SK-N-SH (cell line): Measurements from ENCODE around the gene GBX1. TPM values are rescaled to one million over a fixed set of nuclear protein-coding genes. Genes with fewer than 3 reads are reported as not detected.
A peak's percentile ranks its signal among the peaks of the same experiment; 100 is the strongest.

Experiments
- CTCF ChIA-PET: fragments of 300-600, 350-600 bp; formaldehyde crosslinking; extraction: SDS; loops from one replicate; lab custom pipeline; 2021; lab: Yijun Ruan, JAX
- POLR2A ChIA-PET: fragments of 350-600 bp; sonication (Branson Sonifier 250); formaldehyde crosslinking; extraction: SDS; loops from one replicate; lab custom pipeline; 2020; ENCODE audit warnings: antibody characterized with exemption, inconsistent platforms; lab: Yijun Ruan, JAX
- DNase-seq: peaks from one replicate; pipeline ENCODE4 v3.0.0; 2012
- H2AFZ ChIP-seq: fragments of 200-600 bp; sonication (generic); 2 replicates; pipeline ENCODE4 v1.8.1; 2016; ENCODE audit warnings: antibody characterized with exemption, mild to moderate bottlenecking, low read depth
- H3F3A ChIP-seq: fragments of 200-600 bp; sonication (generic); replicated peaks from 2 replicates; pipeline ENCODE3; 2016; ENCODE audit warnings: antibody characterized with exemption, mild to moderate bottlenecking; ENCODE audit not compliant: insufficient read depth
- H3K27ac ChIP-seq, 2 experiments: fragments of 200-500 bp in 1 of 2; fragments of 200-600 bp in 1 of 2; sonication (Bioruptor generic) in 1 of 2; sonication (generic), shearing (Covaris generic) in 1 of 2; 2 replicates each; pipeline versions ENCODE4 v1.5.1 to v1.6.1; 2014 to 2016; ENCODE audit warnings: low read depth in 2 of 2, inconsistent platforms in 1 of 2, low read length in 1 of 2, mild to moderate bottlenecking in 1 of 2, mixed read lengths in 1 of 2
- H3K27me3 ChIP-seq: fragments of 200-600 bp; sonication (generic), shearing (Covaris generic); 2 replicates; pipeline ENCODE4 v1.6.1; 2016; ENCODE audit warnings: mixed run types; ENCODE audit not compliant: insufficient read depth
- H3K36me3 ChIP-seq, 2 experiments: fragments of 200-500 bp in 1 of 2; fragments of 200-600 bp in 1 of 2; sonication (Bioruptor generic) in 1 of 2; sonication (generic) in 1 of 2; replicated peaks in 1 of 2; 2 replicates each; pipeline versions ENCODE3 to v1.5.1; 2014 to 2016; ENCODE audit warnings: low read length in 1 of 2, mild to moderate bottlenecking in 1 of 2; ENCODE audit not compliant: insufficient read depth in 2 of 2, control insufficient read depth in 1 of 2
- H3K4me1 ChIP-seq, 2 experiments: fragments of 200-500 bp in 1 of 2; fragments of 200-600 bp in 1 of 2; sonication (Bioruptor generic) in 1 of 2; sonication (generic), shearing (Covaris generic) in 1 of 2; 2 replicates each; pipeline versions ENCODE4 v1.5.1 to v1.6.1; 2014 to 2016; ENCODE audit warnings: low read depth in 1 of 2, low read length in 1 of 2, mixed run types in 1 of 2; ENCODE audit not compliant: insufficient read depth in 2 of 2, control insufficient read depth in 1 of 2
- H3K4me2 ChIP-seq: fragments of 200-600 bp; sonication (generic), shearing (Covaris generic); 2 replicates; pipeline ENCODE4 v1.6.1; 2017; ENCODE audit warnings: mixed run types
- H3K4me3 ChIP-seq, 2 experiments: fragments of 200-500 bp in 1 of 2; fragments of 200-600 bp in 1 of 2; sonication (Bioruptor generic) in 1 of 2; sonication (generic), shearing (Covaris generic) in 1 of 2; 2 replicates each; pipeline versions ENCODE4 v1.5.1 to v1.8.1; 2014 to 2016; ENCODE audit warnings: low read depth in 2 of 2, inconsistent platforms in 1 of 2, low read length in 1 of 2, mild to moderate bottlenecking in 1 of 2, mixed read lengths in 1 of 2, moderate library complexity in 1 of 2
- H3K79me2 ChIP-seq: fragments of 200-600 bp; sonication (generic); 2 replicates; pipeline ENCODE4 v1.8.1; 2017; ENCODE audit warnings: mild to moderate bottlenecking; ENCODE audit not compliant: insufficient read depth
- H3K9ac ChIP-seq: fragments of 200-600 bp; sonication (generic); 2 replicates; pipeline ENCODE4 v1.6.1; 2017; ENCODE audit warnings: mixed run types
- H3K9me2 ChIP-seq: fragments of 200-600 bp; sonication (generic); 2 replicates; pipeline ENCODE4 v1.6.1; 2017; ENCODE audit warnings: mixed run types
- H3K9me3 ChIP-seq: fragments of 200-600 bp; sonication (generic); 2 replicates; pipeline ENCODE4 v1.6.1; 2017; ENCODE audit warnings: mixed run types, mild to moderate bottlenecking, moderate library complexity
- H4K20me1 ChIP-seq: fragments of 200-600 bp; sonication (generic); 2 replicates; pipeline ENCODE4 v1.6.1; 2017; ENCODE audit warnings: mild to moderate bottlenecking, mixed run types; ENCODE audit not compliant: insufficient read depth
- CHD2 ChIP-seq: fragments of 150-350 bp; IDR thresholded peaks from 2 replicates; pipeline ENCODE4 v1.6.1; 2018; ENCODE audit warnings: low read length; ENCODE audit not compliant: partially characterized antibody
- ELF1 ChIP-seq: IDR thresholded peaks from 2 replicates; pipeline ENCODE4 v1.4.0; 2012
- EP300 ChIP-seq, 2 experiments: IDR thresholded peaks; 2 replicates each; pipeline versions ENCODE4 v1.4.0 to v1.6.1; 2012; ENCODE audit warnings: borderline replicate concordance in 1 of 2, low read depth in 1 of 2, low read length in 1 of 2
- EZH2phosphoT487 ChIP-seq: fragments of 200-600 bp; sonication (generic); IDR thresholded peaks from 2 replicates; pipeline ENCODE4 v1.6.1; 2017; ENCODE audit warnings: low read depth, mixed run types, mild to moderate bottlenecking, antibody characterized with exemption, moderate library complexity, borderline replicate concordance
- FOSL2 ChIP-seq: IDR thresholded peaks from 2 replicates; pipeline ENCODE4 v1.4.0; 2012; ENCODE audit warnings: low read depth, mild to moderate bottlenecking, moderate library complexity, borderline replicate concordance
- JUND ChIP-seq: IDR thresholded peaks from 2 replicates; pipeline ENCODE4 v1.4.0; 2012
- NRF1 ChIP-seq: IDR thresholded peaks from 2 replicates; pipeline ENCODE4 v1.6.1; 2012; ENCODE audit warnings: low read depth, mild to moderate bottlenecking, low read length
- POLR2AphosphoS5 ChIP-seq: IDR thresholded peaks from 2 replicates; pipeline ENCODE4 v1.6.1; 2012; ENCODE audit warnings: low read depth, low read length
- RAD21 ChIP-seq: IDR thresholded peaks from 2 replicates; pipeline ENCODE4 v1.6.1; 2012; ENCODE audit warnings: mild to moderate bottlenecking, low read length
- RCOR1 ChIP-seq: fragments of 150-350 bp; IDR thresholded peaks from 2 replicates; pipeline ENCODE4 v1.6.1; 2017; ENCODE audit warnings: antibody characterized with exemption, low read length
- SIN3A ChIP-seq: IDR thresholded peaks from 2 replicates; pipeline ENCODE4 v1.6.1; 2012; ENCODE audit warnings: low read depth, mild to moderate bottlenecking, low read length, moderate library complexity, borderline replicate concordance
- SMC3 ChIP-seq: IDR thresholded peaks from 2 replicates; pipeline ENCODE4 v1.6.1; 2012; ENCODE audit warnings: low read depth, low read length, improper control_type of control experiment
- USF1 ChIP-seq: IDR thresholded peaks from 2 replicates; pipeline ENCODE4 v1.4.0; 2012; ENCODE audit warnings: low read depth, borderline replicate concordance
- YY1 ChIP-seq: IDR thresholded peaks from 2 replicates; pipeline ENCODE4 v1.4.0; 2012; ENCODE audit warnings: low read depth, mild to moderate bottlenecking
- WGBS: methylation state at CpG from one replicate; pipeline ENCODE4 v1.1.6; 2017; ENCODE audit warnings: low lambda C conversion rate; 5-methylcytosine and 5-hydroxymethylcytosine counted together
- polyA plus RNA-seq, 3 experiments: library from polyadenylated mRNA; depleted of rRNA; stranded (reverse); fragments of >200 nt; gene quantifications; 2 replicates each; pipeline ENCODE4 v1.2.3, GENCODE V29; 2012

The GBX1 gene
- polyA plus RNA-seq, 1 of the 3 experiments (the other 2 are of a cell fraction), result not detected

GRCh38 chr7:151141311-151141854, 26.1 kb downstream of the GBX1 start:
- no peaks in the 10 kb centered on the region for H3K79me2 ChIP-seq
- no peaks in the 10 kb centered on the region for H4K20me1 ChIP-seq
- peaks cover 9% of the 10 kb centered on the region for H3F3A ChIP-seq
- TF ChIP-seq ELF1, result no peak
- TF ChIP-seq JUND, result no peak
- no peak for TF ChIP-seq RAD21
- H2AFZ ChIP-seq, result no peak overlapping the region
- peak; percentile 44 for DNase-seq
- peaks cover 0 to 14% of the 10 kb centered on the region in 2 experiments; a peak in 1 of 4 replicates for H3K4me1 ChIP-seq
- no peak overlapping the region for H3K4me3 ChIP-seq
- peaks cover 29 to 78% of the 10 kb centered on the region in 2 experiments for H3K36me3 ChIP-seq
- H3K4me2 ChIP-seq, result no peak overlapping the region
- CTCF ChIA-PET, result interaction anchor here (0.6 to 10.0 kb wide), 7 partner anchors 14 to 33 kb away, joined by 3 to 73 read pairs (median 7); partner anchors contain the start of gene GBX1
- POLR2A ChIA-PET, result no interaction called here
- no peaks in the 10 kb centered on the region for H3K27me3 ChIP-seq
- 96% methylated on average over 9 of the region's 9 CpGs for WGBS
- H3K9me3 ChIP-seq, result no peaks in the 10 kb centered on the region
- no peak overlapping the region for H3K27ac ChIP-seq
- H3K9ac ChIP-seq, result no peak overlapping the region
- no peaks in the 10 kb centered on the region for H3K9me2 ChIP-seq

- no peak for DNase-seq
- CTCF ChIA-PET, result interaction anchor here (0.6 to 10.0 kb wide), 8 partner anchors 15 to 34 kb away, joined by 3 to 73 read pairs (median 8); partner anchors contain the start of gene GBX1
- POLR2A ChIA-PET, result no interaction called here
These were observed 26.7 kb downstream of the GBX1 start for GRCh38 chr7:151140826-151141225.

GRCh38 chr7:151139791-151140190, 27.7 kb downstream of the GBX1 start:
- no peak for DNase-seq
- Histone ChIP-seq H3K4me2 (no peak overlapping the region), H3K27me3 (no peaks in the 10 kb centered on the region), H3K9me3 (no peaks in the 10 kb centered on the region), H3K9me2 (no peaks in the 10 kb centered on the region), H3K4me3 (no peak overlapping the region), H3K4me1 (peaks cover 0 to 14% of the 10 kb centered on the region in 2 experiments; a peak in 1 of 4 replicates), H3K9ac (no peak overlapping the region), H3K79me2 (no peaks in the 10 kb centered on the region), H2AFZ (no peak overlapping the region), H3K27ac (no peak overlapping the region), H3K36me3 (peaks cover 21 to 89% of the 10 kb centered on the region in 2 experiments), H3F3A (peaks cover 6% of the 10 kb centered on the region), H4K20me1 (no peaks in the 10 kb centered on the region)
- 95% methylated on average over 9 of the region's 9 CpGs for WGBS
- POLR2A ChIA-PET, result no interaction called here
- no peak for TF ChIP-seq FOSL2
- no peak for TF ChIP-seq NRF1
- no peak for TF ChIP-seq SMC3
- no peak for TF ChIP-seq POLR2AphosphoS5
- no peak for TF ChIP-seq USF1
- no peak for TF ChIP-seq YY1
- CTCF ChIA-PET, result interaction anchor here (0.7 to 10.0 kb wide), 11 partner anchors 8 to 164 kb away, joined by 3 to 73 read pairs (median 8); partner anchors contain the start of gene GBX1

More at GRCh38 chr7:151140826-151141225, 26.7 kb downstream of the GBX1 start:
- Histone ChIP-seq H3K4me1 (peaks cover 0 to 14% of the 10 kb centered on the region in 2 experiments; a peak in 1 of 4 replicates), H2AFZ (no peak overlapping the region), H3K9me3 (no peaks in the 10 kb centered on the region), H4K20me1 (no peaks in the 10 kb centered on the region), H3K4me2 (no peak overlapping the region), H3K27ac (no peak overlapping the region), H3K9ac (no peak overlapping the region), H3K9me2 (no peaks in the 10 kb centered on the region), H3F3A (peaks cover 6% of the 10 kb centered on the region), H3K79me2 (no peaks in the 10 kb centered on the region), H3K27me3 (no peaks in the 10 kb centered on the region), H3K36me3 (peaks cover 28 to 83% of the 10 kb centered on the region in 2 experiments), H3K4me3 (no peak overlapping the region)
- TF ChIP-seq RCOR1 (no peak), EZH2phosphoT487 (no peak), EP300 (IDR thresholded peaks at IDR 0.05; ENCODE audit: borderline replicate concordance in 1 of 2, low read depth in 1 of 2, low read length in 1 of 2) (no peak), CHD2 (no peak), SIN3A (no peak)
- 97% methylated on average over 6 of the region's 7 CpGs for WGBS
